Eye (tissue), 1 donor: ENCODE results near the gene ATAT1.

ENCODE experiments used
- DNase-seq: peaks from one replicate; pipeline ENCODE4 v3.0.0-alpha.2; 2015

ATAT1 gene

DNA sequence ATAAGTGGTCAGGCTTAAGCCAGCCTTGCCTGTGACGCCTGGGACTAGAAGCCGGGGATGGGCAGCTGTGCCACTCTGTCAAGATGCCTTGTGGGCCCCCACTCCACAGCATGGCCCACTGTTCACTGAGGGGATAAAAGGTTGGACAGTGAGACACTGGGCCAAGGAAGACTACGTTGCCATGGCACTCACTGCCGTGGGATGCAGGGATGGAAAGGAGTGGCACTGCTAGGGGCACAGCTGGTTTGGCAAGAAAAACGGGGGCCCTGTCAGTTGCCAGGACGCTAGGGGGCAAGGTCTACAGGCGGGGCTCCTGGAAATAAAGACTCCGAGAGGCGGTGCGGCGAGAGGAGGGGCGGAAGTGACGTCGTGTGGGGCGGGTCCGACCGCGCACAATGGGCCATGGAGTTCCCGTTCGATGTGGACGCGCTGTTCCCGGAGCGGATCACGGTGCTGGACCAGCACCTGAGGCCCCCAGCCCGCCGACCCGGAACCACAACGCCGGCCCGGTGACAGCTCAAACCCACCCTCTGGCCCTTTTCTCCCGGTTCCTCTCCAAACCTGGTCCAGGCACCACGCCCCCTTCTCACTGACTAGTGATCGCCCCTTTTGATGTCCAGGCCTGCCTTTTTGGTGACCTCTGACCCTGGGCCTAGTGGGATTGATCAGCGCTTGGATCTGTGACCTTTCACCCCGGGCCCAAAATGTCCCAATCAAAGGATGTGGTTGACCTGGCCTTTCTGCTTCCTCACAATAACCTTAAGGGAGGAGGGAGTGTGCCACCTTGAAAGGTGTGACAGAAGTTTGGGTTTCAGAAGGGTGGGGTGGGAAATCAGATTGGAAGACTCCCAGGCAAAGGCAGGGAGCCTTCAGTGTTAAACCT lies at the start of gene ATAT1:
TSS of gene ATAT1 (plus strand) at position 391 of the 883 bp plus-strand sequence.
- peak; percentile 94 for DNase-seq

DNA sequence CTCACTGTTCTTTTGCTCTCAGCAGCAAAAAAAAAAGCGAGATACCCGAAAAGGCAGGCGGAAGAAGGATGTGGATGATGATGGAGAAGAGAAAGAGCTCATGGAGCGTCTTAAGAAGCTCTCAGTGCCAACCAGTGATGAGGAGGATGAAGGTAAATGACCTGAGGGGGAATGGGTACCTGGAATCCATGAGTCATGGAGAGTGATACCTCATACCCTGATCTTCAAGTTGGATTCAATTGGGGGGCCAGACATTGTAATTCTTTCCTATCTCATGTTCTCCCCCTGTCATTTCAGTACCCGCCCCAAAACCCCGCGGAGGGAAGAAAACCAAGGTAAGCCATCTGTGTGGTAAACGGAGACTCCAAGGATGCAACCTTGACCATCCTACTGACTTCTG lies 48.6 kb upstream of the ATAT1 start:
- no peak for DNase-seq

DNA sequence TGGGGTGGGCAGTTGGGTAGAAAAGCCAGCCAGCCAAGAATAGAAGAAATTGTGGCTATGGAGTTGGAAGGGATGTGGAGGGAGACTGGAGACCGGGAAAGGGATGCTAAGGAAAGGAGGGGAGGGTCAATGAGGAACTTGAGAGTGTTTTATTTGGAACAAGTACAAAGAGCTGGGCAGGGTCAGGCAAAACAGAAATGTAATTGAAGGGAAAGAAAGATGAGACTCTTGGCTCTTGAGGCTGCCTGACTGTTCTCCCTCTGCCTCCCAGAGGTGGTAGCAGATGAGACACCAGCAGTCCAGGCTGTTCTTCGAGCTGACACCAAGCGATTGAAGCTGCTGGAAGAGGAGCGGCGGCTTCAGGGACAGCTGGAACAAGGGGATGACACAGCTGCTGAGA lies 42.8 kb upstream of the ATAT1 start:
- no peak for DNase-seq

DNA sequence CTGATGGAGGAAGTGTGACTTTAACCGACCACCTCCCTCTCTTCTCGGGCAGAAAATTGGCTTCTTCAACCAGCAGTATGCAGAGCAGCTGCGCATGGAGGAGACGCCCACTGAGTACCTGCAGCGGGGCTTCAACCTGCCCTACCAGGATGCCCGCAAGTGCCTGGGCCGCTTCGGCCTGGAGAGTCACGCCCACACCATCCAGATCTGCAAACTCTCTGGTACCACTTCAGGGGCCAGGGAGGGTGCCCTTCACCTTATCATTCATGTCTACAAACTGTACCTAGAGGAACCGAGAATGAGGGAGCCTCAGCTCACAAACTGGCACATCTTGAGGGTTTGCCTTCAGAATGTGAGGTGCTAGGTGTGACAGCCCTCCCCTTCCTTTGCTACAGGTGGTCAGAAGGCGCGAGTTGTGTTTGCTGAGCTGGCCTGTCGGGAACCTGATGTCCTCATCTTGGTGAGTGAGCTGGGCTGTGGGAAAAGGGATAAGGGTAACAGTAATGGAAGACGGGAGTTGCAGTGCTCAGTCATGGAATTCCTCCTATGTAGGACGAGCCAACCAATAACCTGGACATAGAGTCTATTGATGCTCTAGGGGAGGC lies 36.8 kb upstream of the ATAT1 start:
- no peak for DNase-seq

DNA sequence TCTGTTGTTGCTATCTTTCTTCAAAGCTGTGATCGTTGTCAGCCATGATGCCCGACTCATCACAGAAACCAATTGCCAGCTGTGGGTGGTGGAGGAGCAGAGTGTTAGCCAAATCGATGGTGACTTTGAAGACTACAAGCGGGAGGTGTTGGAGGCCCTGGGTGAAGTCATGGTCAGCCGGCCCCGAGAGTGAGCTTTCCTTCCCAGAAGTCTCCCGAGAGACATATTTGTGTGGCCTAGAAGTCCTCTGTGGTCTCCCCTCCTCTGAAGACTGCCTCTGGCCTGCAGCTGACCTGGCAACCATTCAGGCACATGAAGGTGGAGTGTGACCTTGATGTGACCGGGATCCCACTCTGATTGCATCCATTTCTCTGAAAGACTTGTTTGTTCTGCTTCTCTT lies 36.2 kb upstream of the ATAT1 start:
- no peak for DNase-seq

DNA sequence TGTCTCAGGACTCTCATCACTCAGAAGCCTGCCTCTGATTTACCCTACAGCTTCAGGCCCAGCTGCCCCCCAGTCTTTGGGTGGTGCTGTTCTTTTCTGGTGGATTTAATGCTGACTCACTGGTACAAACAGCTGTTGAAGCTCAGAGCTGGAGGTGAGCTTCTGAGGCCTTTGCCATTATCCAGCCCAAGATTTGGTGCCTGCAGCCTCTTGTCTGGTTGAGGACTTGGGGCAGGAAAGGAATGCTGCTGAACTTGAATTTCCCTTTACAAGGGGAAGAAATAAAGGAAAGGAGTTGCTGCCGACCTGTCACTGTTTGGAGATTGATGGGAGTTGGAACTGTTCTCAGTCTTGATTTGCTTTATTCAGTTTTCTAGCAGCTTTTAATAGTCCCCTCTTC lies 35.7 kb upstream of the ATAT1 start:
- no peak for DNase-seq

DNA sequence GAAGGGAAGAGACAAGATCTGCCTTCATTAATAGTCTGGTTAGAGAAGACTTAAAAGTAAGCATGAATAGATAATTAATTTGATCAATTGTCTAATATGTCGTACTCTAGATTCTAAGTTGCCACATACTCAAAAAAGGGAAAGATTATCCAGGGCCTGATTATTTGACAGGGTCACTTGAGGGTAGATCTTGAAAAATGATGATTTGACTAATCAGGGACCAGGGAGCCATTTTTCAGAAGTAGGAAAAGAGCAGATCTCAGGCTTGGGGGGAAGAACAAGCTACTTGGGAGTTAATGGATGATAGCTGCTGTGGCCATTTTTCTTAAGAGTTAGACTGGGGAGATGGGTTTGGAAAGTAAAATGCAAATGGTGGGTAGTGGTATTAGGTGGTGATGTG lies 34.4 kb upstream of the ATAT1 start:
- DNase-seq = no peak

DNA sequence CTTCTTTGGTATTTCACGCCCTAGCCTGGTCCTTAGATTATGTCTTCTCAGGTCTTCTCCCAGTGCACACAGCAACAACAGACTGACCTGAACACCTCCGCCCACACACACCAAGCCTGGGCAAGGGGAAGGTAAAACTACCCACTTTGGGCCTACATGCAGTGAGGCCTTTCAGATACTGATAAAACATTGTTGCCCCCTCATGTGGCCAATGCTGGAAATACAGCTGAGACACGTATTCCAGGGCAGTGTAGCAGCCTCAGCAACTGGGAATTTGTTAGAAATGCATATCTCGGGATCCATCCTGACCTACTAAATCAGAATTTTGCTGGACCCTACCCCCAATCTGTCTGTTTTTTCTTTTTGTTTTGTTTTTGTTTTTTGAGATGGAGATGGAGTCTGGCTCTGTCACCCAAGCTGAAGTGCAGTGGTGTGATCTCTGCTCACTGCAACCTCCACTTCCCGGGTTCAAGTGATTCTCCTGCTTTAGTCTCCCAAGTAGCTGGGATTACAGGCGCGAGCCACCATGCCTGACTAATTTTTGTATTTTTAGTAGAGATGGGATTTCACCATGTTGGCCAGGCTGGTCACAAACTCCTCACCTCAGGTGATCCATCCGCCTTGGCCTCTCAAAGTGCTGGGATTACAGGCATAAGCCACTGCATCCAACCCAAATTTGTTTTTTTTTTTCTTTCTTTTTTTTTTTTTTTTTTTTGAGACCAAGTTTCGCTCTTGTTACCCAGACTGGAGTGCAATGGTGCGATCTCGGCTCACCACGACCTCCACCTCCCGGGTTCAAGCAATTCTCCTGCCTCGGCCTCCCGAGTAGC lies 29.1 kb upstream of the ATAT1 start:
- DNase-seq = peak; percentile 92

DNA sequence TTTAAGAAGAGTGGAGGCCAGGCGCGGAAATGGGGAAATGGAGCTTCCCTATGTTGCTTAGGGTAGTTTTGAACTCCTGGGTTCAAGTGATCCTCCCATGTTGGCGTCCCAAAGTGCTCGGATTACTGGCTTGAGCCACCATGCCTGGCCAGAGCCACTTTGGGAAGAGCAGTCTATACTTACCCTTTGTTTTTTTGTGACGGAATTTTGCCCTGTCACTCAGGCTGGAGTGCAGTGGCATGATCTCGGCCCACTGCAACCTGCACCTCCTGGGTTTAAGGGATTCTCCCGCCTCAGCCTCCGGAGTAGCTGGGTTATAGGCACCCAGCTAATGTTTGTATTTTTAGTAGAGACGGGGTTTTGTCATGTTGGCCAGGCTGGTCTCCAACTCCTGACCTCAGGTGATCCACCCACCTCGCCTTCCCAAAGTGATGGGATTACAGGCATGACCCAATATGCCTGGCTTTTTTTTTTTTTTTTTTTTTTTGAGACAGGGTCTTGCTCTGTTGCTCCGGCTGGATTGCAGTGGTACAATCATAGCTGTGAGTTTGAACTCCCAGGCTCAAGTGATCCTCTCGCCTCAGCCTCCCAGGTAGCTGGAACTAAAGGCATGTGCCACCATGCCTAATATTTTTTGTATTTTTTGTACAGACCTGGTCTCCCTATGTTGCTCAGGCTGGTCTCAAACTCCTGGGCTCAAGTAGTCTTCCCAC lies 27.6 kb upstream of the ATAT1 start:
- no peak for DNase-seq

DNA sequence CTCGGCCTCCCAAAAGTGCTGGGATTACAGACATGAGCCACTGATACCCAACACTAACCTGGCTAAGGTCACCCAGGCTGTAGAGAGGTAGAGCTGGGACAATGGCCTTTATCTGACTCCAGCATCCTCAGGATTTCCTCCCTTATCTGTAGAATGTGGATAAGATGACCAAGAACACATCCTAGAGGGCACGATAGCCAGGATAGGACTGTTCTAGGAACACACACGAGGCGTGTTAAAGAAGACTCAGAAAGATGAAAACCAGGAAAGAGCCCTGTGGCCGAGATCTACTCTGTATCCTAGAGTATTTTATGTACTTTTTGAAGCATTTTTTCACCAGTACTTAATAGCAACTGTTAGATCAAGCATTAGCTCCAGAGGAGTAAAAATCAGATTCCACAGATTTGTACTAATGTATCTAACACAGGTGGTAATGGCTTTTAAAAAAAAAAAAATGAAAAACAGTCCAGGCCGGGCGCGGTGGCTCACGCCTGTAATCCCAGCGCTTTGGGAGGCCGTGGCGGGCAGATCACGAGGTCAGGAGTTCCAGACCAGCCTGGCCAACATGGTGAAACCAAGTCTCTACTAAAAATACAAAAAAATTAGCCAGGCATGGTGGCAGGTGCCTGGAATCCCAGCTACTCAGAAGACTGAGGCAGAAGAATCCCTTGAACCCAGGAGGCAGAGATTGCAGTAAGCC lies 26.9 kb upstream of the ATAT1 start:
- no peak for DNase-seq

DNA sequence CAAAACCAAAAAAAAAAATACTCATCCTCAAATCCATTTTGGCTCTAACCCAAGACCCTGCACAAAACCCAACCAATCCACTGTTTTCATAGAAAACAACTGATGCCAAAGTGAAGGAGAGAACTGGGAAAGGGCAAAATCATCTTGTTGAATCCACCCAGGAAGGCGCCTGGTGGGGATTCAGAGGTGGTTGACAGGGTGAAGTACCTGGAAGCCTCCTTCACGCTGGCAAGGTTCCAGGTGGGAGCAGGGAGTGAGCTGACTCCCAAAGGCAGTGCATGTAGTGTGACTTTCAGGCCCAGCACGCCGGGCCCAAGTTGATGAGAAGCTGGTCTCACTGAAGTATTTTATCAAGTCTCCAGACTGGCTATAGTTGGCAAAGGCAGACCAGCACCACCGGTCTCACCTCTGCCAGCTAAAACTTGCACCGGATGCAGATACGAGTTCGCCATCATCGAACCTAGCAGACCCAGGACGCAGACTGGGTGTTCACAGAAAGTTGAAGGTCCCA lies 26.2 kb upstream of the ATAT1 start:
- no peak for DNase-seq

DNA sequence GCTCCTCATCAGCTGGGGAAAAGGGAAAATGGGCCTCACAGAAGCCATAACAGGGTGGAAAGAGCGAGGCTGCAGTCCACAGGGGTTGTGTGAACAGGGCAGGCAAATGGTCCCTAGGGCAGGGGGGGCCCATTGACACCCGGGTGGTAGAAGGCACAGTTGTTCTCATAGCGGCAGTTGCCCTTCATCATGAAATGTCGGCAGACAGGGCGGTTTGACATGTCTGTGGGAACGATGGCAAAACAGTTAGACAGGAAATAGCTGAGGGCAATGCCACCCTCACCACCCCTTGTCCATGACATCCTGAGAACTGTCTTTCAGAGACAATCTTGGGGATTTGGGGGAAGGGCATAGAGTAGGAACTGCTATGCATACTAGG lies 25.2 kb upstream of the ATAT1 start:
- no peak for DNase-seq

DNA sequence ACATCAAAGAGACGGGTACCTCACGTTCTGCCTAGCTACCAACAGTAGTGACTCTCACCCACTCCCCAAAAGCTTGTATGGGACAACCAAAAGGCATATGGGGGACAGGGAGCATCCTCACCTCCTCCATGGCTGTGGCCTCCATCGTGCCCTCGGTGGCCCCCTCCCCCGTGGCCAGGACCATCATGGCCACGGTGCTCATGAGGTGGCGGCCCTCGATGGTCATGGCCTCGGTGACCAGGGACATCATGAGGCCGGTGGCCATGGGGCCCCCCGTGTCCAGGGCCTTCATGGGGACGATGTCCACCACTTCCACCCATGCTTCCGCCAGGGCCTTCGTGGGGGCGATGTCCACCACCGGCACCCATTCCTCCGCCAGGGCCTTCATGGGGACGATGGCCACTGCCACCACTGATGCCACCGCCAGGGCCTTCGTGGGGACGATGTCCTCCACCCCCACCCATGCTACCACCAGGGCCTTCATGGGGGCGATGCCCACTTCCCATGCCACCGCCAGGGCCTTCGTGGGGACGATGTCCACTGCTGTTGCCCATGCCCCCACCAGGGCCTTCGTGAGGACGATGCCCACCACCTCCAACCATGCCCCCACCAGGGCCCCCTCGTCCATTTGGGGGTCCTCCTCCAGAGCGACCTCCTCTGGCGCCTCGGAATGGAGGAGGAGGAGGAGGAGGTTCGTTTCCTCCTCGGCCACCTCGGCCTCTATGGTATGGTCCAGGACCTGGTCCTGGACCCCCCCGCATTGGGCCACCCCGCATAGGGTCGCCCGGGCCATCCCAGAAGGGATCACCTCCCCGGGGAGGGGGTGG lies 24.6 kb upstream of the ATAT1 start:
- no peak for DNase-seq

DNA sequence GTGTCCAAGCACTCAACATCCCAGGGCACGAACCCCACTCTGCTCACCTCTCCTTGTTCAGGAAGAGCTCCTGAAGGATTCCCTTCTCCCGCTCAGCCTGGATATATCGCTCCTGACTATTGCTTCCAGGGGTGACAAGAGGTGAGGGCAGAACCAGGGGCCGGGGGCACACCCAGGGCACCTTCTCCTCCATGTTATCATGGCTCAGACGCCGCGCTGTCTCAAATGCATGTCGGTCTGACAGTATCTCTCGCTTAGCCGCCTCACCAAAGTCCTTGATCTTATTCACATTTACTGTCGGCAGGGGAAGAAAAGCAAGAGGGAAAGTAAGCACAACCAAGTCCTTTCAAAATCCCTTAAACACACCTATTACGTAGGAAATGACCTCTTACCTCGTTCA lies 22.7 kb upstream of the ATAT1 start:
- DNase-seq = no peak

DNA sequence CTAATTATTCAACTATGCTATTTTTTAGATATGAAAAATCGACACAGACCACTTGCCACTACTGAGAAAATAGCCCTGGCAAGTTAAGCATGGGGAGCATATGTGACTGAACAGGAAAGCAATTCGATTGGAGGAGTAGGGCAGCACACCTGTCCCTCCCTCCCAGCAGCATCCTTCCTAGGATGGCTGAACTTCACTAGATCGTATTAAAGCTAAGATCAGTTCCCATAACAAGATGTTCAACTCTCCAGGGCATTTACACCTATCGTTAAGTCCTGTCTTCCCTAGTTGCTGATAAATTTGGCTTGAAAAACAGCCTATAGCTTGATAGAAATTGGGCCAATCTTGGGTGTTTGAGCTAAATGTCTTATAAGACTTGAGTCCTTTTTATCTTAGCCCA lies 16.6 kb upstream of the ATAT1 start:
- DNase-seq = no peak

DNA sequence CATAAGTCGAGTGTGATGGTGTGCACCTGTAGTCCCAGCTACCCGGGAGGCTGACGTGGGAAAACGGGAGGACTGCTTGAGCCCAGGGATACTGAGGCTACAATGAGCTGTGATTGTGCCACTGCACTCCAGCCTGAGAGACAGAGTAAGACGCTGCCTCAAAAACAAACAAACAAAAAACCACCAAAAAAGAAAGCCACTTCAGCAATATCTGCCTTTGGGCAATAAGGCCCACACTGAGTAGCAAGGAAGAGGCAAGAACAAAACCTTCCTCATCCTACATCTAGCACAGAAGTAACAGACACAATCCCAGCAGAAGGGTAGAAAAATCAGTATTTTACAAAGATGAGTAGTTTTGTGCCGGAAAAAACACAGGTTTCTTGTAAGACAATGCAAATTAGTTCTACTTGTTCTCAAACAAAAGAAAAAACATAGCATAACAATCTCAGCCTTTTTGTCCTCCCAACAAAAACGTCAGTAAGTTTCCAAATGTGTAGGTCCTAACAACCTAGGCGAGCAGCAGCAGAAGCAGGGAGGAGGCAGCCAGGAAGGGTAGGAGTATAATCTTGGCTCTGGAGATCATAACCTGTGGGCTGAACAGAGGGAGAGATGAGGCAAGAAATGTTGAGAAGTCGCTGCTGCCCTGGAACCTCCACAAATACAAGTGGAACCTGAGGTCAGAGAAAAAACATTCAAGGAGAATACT lies 15.4 kb upstream of the ATAT1 start:
- DNase-seq = no peak

DNA sequence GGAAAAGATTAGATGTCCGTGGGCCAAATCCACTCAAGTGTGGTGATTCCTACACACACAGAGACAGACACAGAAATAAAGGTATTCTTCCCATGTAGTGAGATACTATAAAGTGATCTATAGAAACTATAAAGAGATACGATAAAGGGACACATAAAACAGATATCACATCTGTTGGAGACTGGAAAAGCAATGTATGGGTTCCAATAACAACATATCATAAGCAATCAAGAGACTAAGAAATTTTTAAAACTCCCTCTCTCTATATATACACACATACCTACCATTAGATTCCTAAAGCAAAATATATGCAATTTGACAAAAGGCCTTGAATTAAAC lies 14.8 kb upstream of the ATAT1 start:
- no peak for DNase-seq

DNA sequence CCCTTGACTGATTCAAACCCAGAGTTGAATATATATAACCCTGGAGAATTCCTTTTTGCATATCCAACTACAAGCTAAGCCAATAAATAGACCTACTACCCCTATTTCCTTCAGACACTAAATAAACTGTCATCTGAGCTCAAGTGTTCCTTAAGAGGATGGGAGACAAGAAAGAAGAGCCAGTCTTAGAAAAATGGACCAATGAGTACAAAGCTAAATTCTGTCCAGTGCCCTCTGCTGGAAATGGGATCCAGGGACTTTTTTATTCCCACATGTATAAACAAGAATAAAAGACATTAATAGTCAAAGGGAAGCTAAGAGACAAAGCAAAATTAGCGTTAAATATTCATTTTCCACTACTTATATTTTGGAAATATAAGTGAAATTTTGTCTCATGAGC lies 14.5 kb upstream of the ATAT1 start:
- no peak for DNase-seq

DNA sequence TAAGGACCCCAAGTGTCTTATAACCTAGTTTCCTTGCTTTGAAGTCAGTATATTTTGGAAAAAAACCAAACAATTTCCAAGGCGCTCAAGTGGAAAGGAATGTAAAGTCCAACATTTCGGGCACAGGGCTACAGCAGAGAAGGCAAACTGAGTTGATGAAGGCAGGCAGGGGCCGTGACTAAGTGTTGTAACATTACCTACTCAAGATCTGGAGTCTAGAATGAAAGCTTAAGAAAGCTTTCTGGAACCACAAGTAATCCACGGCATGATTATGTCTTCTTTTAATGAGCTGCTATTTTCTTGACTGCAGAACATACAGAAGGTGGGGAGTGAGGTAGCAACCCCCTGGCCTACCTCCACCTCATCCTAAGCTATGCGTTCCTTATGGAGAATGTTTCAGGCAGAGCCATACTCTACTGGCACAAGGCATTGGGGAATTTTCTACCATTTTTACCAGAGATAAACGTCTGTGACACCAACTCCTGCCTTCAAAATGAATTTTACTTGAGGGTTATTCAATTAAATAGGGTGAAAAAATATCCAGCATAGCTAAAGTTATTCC lies 13.9 kb upstream of the ATAT1 start:
- DNase-seq = peak; percentile 67

DNA sequence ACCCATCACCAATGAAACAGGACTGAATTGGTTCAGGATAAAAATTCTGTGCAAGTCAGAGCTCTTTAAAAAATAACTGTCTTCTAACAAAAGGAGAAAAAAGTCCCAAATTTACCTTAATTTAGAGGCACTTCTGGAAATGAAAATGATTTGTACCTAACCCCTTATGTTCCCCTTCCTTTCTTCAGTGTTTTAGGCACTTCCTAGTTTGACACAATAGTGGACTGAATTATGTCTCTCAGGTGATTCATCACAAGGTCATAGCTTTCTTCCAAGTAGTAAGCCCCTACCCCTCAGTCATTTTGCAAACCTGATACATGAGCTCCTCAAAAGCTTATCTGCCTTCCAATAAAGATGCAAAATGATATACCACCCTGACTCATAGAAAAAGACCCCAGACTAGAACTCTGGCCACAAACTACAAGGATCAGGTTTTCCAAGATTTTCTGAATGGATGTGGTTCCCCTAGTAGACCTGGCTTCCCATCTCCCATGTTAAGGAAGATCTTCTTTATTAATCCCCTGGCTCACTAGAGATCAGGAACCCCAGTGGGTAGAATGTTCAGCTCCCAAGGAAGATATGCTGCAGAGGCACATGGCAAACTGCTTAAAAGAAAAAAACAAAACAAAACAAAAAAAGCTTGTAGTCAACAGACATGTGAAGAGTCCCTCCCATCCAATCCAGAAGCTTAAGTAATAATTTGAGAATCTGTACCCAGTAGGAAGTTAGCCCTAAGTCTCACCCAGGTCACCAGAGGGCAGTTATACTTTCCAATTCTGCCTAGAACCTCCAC lies 13.2 kb upstream of the ATAT1 start:
- DNase-seq = no peak
